GM15510 (cell line): ENCODE data around the gene WIPF3.

Experiments
- POLR2A ChIP-seq: IDR thresholded peaks from 3 replicates; pipeline ENCODE4 v1.6.1; 2011; ENCODE audit warnings: borderline replicate concordance; ENCODE audit not compliant: insufficient read length; ENCODE audit errors: extremely low read depth

WIPF3 gene

DNA sequence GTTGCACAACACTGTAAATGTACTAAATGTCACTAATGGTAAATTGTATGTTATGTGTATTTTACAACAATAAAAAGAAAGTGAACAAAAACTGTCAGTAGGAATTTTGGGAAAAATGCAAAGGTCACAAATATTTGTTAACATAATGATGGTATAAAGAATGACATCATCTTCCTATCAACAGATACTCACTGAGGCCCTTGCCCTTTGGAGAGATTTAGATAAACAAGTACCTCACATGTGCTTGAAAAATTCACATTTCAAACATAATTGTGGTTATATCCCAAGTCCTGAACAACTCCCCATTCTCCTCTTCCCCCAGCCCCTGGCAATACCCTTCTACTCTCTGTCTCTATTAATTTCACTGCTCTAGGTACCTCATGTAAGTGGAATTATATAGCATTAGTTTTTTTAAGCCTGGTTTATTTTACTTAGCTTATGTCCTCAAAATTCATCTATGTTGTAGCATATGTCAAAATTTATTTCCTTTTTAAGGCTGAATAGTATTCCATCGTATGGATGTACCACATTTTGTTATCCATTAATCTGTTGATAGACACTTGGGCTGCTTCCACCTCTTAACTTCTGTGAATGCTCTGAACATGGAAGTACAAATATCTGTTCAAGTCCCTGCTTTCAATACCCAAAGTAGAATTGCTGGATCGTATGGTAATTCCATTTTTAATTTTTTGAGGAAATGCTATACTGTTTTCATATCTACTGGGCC is 90.5 kb downstream of the WIPF3 start:
- no peak for TF ChIP-seq POLR2A

- no peak for TF ChIP-seq POLR2A
These were observed 92.0 kb downstream of the WIPF3 start for GRCh38 chr7:29898301-29898700.

- no peak for TF ChIP-seq POLR2A
These were observed 94.4 kb downstream of the WIPF3 start for GRCh38 chr7:29900745-29901144.

DNA sequence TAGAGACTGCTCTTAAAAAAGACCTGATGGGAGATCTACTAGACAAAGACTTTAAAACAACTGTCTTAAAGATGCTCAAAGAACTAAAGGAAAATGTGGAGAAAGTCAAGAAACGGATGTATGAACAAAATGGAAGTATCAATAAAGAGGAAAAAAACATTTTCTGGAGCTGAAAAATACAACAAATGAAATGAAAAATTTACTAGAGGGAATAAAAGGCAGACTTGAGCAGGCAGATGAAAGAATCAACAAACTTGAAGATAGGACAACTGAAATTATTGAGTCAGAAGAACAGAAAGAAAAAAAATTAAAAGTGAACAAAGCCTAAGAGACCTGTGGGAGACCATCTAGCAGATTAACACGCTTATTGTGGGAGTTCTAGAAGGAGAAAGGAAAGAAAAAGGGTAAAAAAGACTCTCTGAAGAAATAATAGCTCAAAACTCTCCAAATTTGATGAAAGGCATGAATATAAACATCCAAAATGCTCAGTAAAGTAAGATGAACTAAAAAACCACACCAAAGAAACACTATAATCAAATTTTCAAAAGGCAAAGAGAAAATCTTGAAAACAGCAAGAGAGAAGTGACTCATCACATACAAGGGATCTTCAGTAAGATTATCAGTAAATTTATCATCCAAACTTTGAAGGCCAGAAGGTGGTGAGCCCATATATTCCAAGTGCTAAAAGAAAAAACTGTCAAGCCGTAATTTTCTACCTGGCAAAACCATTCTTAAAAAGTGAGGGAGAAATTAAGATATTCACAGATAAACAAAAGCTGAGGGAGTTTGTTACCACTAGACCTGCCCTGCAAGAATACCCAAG is 100.1 kb downstream of the WIPF3 start:
- no peak for TF ChIP-seq POLR2A

DNA sequence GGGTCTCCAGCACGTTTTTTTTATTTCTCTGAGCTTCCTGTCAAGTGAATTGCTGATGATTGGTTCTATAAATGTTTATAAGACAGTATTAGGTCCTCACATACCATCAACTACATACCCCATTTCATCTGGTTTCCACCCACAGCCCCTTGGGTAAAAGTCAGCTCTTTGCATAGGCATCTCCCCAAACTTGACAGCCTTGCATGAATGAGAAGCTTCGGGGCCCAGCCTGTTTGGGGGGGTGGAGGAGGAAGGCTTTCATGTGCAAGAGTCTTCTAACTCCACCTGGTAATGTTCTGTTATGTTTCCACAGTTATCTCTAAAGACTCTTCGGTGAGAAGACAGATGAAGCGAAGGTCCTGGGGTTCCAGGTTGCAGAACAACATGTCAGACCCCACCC is 107.9 kb downstream of the WIPF3 start:
- no peak for TF ChIP-seq POLR2A

DNA sequence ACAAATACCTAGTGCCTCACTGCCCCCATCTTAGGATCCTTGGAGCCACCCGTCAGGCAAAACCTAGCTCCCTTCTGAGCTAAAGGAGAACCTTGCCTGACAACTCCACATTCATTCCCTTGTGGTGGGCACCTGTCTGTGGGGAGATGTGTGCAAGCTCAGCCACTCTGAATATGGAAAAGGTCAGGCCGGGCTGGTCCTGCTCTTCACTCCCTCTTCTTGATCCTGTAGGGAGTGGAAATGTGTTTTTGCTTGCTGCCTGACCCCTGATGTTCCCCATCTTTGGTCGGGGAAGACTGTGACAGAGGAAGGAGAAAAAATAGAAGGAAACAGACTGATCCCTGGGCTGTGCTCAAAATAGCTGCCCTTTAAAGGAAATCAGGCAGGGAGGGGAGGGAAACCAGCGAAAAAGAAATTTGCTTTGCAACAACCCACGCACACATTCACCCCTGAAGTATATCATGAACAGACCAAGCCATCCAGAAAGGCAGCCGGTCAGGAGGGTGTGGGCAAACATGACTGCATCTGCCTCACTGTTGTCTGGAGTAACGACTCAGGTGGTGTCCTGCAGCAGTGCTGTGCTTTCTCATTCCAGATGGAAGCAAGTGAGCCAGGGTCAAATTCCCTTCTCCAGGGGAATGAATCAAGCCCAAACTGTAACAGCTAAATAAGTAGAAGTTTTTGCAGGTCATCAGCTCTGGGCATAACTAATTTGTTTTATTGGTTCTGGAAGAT is 109.3 kb downstream of the WIPF3 start:
- TF ChIP-seq POLR2A = no peak

DNA sequence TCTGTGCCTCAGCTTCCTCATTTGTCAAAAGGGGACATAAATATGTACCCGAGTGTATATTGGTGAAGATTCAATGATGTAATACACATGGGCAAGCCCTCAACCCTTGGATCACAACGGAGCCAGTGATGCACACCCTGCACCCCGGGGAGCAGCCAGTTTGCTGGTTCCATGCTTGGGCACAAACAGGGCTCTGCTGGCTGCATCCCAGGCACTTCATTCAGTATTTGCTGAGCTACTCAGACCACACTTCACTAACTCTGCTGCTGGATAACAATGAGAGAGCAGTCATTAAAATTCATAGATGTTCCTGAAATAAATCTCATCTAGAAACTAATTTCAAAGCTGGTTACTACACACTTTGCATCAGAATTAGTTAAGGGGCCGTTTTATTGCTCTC is 111.3 kb downstream of the WIPF3 start:
- no peak for TF ChIP-seq POLR2A

GRCh38 chr7:29918850-29919249 is 112.5 kb downstream of the WIPF3 start:
- no peak for TF ChIP-seq POLR2A

DNA sequence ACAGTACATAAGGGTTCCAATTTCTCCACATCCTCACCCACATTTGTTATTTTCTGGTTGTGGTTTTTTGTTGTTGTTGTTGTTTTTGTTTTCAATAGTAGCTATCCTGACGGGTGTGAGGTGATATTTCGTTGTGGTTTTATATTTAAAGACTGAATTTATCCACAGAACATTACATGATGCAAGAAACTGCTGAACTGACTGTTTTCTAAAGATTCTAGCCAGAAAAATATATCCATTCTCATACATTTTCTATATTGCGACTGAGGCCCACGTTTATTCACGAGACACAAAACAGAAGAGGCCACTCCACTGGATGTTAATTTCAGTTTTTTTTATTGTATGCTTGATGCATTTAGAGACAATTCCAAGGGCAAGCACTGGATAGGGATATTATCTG is 113.5 kb downstream of the WIPF3 start:
- no peak for TF ChIP-seq POLR2A

GRCh38 chr7:29920491-29920890 is 114.2 kb downstream of the WIPF3 start:
- TF ChIP-seq POLR2A = no peak

GRCh38 chr7:29921404-29922010 is 115.2 kb downstream of the WIPF3 start:
- no peak for TF ChIP-seq POLR2A

DNA sequence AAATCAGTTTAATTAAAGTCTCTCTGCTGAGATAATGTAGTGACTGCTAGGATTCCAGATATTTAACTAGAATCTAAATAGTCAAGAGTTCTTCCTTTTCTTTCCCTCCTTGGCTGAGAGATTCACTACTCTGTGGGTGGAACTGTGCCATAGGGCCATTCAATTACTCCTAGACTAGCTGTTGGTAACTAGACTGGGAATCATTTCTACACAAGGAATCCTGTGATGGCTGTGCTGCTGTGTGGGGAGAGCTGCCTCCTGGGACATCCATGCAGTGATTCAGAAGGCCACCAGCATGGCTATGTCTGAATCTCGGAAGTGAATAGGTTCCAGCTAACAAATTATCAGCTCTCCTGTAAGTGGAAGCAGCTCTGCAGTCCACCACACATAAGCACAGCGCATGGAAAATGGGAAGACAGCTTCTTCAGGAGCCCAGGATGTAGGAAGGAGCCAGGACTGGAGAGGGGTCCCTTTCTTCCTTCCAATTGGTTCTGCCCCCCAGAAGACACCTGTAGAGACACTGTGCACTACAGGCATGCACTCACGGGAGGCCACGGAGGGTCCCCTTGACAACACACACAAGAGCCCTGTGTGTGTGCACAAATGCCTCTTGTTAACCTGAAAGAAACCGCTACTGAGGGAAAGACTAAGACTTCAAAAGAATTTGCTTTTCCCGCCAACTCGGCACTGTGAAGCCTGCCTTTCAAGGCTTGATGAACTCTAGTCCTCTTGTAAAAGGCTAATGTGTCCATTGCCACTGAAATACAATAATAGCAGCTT is 116.8 kb downstream of the WIPF3 start:
- TF ChIP-seq POLR2A = no peak

DNA sequence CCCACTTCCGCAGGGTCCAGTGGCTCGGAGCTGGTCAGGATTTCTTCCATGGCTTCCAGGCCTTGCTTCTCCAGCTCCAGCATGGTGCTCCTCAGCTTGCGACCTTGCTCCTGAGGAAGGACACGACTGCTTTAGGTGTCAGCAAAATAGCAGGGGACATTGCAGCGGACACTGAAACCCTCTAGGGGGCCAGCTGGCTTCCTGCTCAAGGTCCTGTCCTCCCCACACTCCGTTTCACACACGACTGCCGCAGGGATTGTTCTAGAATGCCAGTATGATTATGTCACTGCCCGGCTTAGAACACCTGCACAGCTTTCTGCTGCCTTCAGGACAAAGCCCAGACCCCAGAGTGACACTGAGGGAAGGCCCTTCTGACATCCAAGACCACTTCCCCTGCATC is 117.7 kb downstream of the WIPF3 start:
- no peak for TF ChIP-seq POLR2A

- no peak for TF ChIP-seq POLR2A
These were observed 118.4 kb downstream of the WIPF3 start for GRCh38 chr7:29924684-29925083.

DNA sequence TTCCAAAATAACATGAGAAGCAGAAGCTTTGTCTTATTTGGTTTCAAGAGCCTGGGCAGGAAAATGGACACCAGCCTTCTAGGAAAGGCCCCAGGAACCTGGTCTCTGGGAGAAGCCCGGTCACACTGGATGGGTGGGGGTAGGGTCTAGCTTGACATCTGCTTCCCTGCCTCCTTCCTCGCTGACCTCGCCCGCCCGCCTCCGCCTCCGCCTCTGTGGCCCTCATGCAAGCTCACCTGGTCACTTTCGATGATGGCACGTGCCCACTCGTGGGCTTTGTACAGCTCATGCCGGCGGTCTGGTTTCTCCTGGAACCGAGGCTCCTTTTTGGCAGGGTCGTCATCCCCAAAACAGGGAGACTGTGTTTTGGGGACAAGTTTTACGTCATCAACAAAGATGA is 119.9 kb downstream of the WIPF3 start:
- no peak for TF ChIP-seq POLR2A

DNA sequence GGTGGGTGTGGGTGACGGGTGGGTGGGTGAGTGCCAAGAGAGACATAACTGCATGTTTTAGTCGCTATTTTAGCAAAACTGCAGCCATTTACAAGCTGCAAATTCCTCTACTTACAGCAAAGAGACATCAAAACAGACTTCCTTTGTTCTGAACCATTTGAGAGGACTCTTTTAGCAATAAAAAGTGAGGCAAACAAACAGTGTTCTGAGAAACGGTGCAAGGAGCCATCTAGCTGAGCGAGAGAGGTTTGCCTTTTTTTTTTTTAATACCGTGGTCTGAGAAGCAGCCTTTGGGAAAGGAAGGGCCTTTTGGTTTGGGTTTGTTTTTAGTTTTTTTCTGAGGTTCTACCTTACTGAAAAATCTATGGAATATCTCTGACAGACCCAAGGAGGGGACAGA is 120.4 kb downstream of the WIPF3 start:
- TF ChIP-seq POLR2A = no peak
